Caco-2 (cell line): ENCODE results near the gene KLHL17. TPM values are rescaled to one million over a fixed set of nuclear protein-coding genes. Genes with fewer than 3 reads are reported as not detected.

Experiments
- BruUV-seq: library from RNA; stranded (reverse); fragments of 400-500 nt; replicated peaks from 2 replicates; lab custom pipeline; 2021; lab: Mats Ljungman, UMichigan
- CTCF ChIA-PET: fragments of 300-600 bp; sonication (Branson Sonifier 250); formaldehyde crosslinking; loops from one replicate; lab custom pipeline; 2022; ENCODE audit warnings: antibody characterized with exemption; lab: Charles Lee
- POLR2A ChIA-PET: fragments of 300-600 bp; sonication (Branson Sonifier 250); formaldehyde crosslinking; loops from one replicate; lab custom pipeline; 2022; ENCODE audit warnings: antibody characterized with exemption; lab: Charles Lee
- DNase-seq, 2 experiments: peaks; one replicate each; pipeline versions ENCODE4 v3.0.0 to v3.0.0-alpha.2; 2020 to 2022
- H3K27me3 ChIP-seq: replicated peaks from 2 replicates; pipeline ENCODE4 v1.6.0; 2011; ENCODE audit warnings: low read length; ENCODE audit not compliant: control insufficient read depth, insufficient read depth
- H3K36me3 ChIP-seq: 2 replicates; pipeline ENCODE4 v1.5.1; 2011; ENCODE audit warnings: low read length; ENCODE audit not compliant: control insufficient read depth, insufficient read depth
- H3K4me1 ChIP-seq: fragments of 250-450 bp; sonication (Bioruptor Pico); 2 replicates; pipeline ENCODE4 v1.5.1; 2020; ENCODE audit warnings: mild to moderate bottlenecking
- H3K4me3 ChIP-seq: 2 replicates; pipeline ENCODE4 v1.5.1; 2011; ENCODE audit warnings: low read depth, mild to moderate bottlenecking, control low read depth, low read length
- H3K9me3 ChIP-seq: fragments of 250-450 bp; sonication (Bioruptor Pico); 2 replicates; pipeline ENCODE4 v1.5.1; 2020; ENCODE audit warnings: mild to moderate bottlenecking, moderate library complexity
- H3K27ac Mint-ChIP-seq: one replicate; pipeline ENCODE4 v1.8.0; 2022; ENCODE audit warnings: mixed read lengths; ENCODE audit not compliant: unreplicated experiment
- H3K27me3 Mint-ChIP-seq: one replicate; pipeline ENCODE4 v1.8.0; 2022; ENCODE audit warnings: mixed read lengths; ENCODE audit not compliant: insufficient read depth, unreplicated experiment
- H3K36me3 Mint-ChIP-seq: one replicate; pipeline ENCODE4 v1.8.0; 2022; ENCODE audit warnings: mild to moderate bottlenecking, mixed read lengths; ENCODE audit not compliant: insufficient read depth, unreplicated experiment
- H3K4me1 Mint-ChIP-seq: one replicate; pipeline ENCODE4 v1.8.0; 2022; ENCODE audit warnings: low read depth, mixed read lengths; ENCODE audit not compliant: unreplicated experiment
- H3K4me3 Mint-ChIP-seq: one replicate; pipeline ENCODE4 v1.8.0; 2022; ENCODE audit warnings: mild to moderate bottlenecking, moderate library complexity, mixed read lengths; ENCODE audit not compliant: unreplicated experiment
- H3K9me3 Mint-ChIP-seq: one replicate; pipeline ENCODE4 v1.8.0; 2022; ENCODE audit warnings: mixed read lengths; ENCODE audit not compliant: unreplicated experiment
- CTCF ChIP-seq, 2 experiments: fragments of 200-600 bp in 1 of 2; IDR thresholded peaks; 1 replicate in 1 of 2; 2 replicates in 1 of 2; pipeline versions ENCODE4 v1.5.1 to v1.8.0; 2011 to 2022; ENCODE audit warnings: antibody characterized with exemption in 1 of 2, control low read depth in 1 of 2, inconsistent platforms in 1 of 2, low read depth in 1 of 2, low read length in 1 of 2, mild to moderate bottlenecking in 1 of 2, moderate library complexity in 1 of 2; ENCODE audit not compliant: insufficient read depth in 1 of 2, severe bottlenecking in 1 of 2, unreplicated experiment in 1 of 2
- intact Hi-C: fragments of 100-400 bp; cut with micrococcal nuclease; formaldehyde crosslinking; loops from one replicate; pipeline ENCODE4 v1.10.0; 2022; ENCODE audit not compliant: unreplicated experiment
- total RNA-seq: library from RNA; stranded (reverse); gene quantifications from 2 replicates; pipeline ENCODE4 v1.2.3, GENCODE V29; 2022

The KLHL17 gene
- total RNA-seq, 1 experiment from 2014 or later, result 33.1 TPM

GRCh38 chr1:947958-948357 lies 12.4 kb upstream of the KLHL17 start:
- POLR2A ChIA-PET, result no interaction called here
- Mint-ChIP-seq H3K4me3 (no peak overlapping the region), H3K36me3 (peaks cover 46% of the 10 kb centered on the region), H3K27ac (no peak overlapping the region), H3K27me3 (no peaks in the 10 kb centered on the region), H3K9me3 (no peaks in the 10 kb centered on the region), H3K4me1 (no peaks in the 10 kb centered on the region)
- intact Hi-C loops, result no loop called here
- no peak for TF ChIP-seq CTCF (IDR thresholded peaks at IDR 0.05; ENCODE audit: insufficient read depth in 1 of 2, low read depth in 1 of 2, low read length in 1 of 2, severe bottlenecking in 1 of 2, unreplicated experiment in 1 of 2)
- BruUV-seq, result no TSS peak
- Histone ChIP-seq H3K27me3 (no peaks in the 10 kb centered on the region), H3K9me3 (no peaks in the 10 kb centered on the region), H3K4me1 (peaks cover 2% of the 10 kb centered on the region; the same call in 1 of the 2 replicates), H3K36me3 (no peaks in the 10 kb centered on the region; the same call in none of the 2 replicates), H3K4me3 (no peak overlapping the region)
- CTCF ChIA-PET, result no interaction called here
- no peak for DNase-seq

DNA sequence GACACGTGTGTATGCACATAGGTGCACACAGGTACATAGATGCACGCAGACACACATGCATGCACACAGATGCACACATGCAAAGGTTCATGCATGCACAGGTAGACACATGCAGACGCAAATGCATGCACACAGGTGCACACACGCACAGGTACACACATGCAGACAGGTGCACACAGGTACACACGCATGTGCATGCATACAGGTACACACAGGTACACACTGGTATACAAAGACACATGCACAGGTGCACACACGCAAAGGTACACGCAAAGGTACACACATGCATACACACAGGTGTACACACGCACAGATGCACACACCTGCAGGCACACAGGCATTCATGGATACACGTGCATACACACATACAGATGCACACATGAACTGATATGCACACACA lies 10.1 kb upstream of the KLHL17 start:
- no peaks in the 10 kb centered on the region for H3K4me1 Mint-ChIP-seq
- H3K9me3 Mint-ChIP-seq, result no peaks in the 10 kb centered on the region
- CTCF ChIA-PET, result no interaction called here
- Histone ChIP-seq H3K9me3 (no peaks in the 10 kb centered on the region), H3K36me3 (no peaks in the 10 kb centered on the region; the same call in none of the 2 replicates), H3K4me3 (no peak overlapping the region), H3K4me1 (no peaks in the 10 kb centered on the region), H3K27me3 (no peaks in the 10 kb centered on the region)
- peaks cover 43% of the 10 kb centered on the region for H3K36me3 Mint-ChIP-seq
- intact Hi-C loops, result no loop called here
- H3K27ac Mint-ChIP-seq, result no peak overlapping the region
- no peak for TF ChIP-seq CTCF (IDR thresholded peaks at IDR 0.05; ENCODE audit: insufficient read depth in 1 of 2, low read depth in 1 of 2, low read length in 1 of 2, severe bottlenecking in 1 of 2, unreplicated experiment in 1 of 2)
- no peak for DNase-seq
- no peaks in the 10 kb centered on the region for H3K27me3 Mint-ChIP-seq
- H3K4me3 Mint-ChIP-seq, result no peak overlapping the region
- POLR2A ChIA-PET, result no interaction called here
- no TSS peak for BruUV-seq

GRCh38 chr1:950881-951280 lies 9.5 kb upstream of the KLHL17 start:
- DNase-seq, result no peak
- Mint-ChIP-seq H3K27me3 (no peaks in the 10 kb centered on the region), H3K27ac (no peak overlapping the region), H3K4me1 (no peaks in the 10 kb centered on the region), H3K4me3 (no peak overlapping the region), H3K36me3 (peaks cover 41% of the 10 kb centered on the region), H3K9me3 (no peaks in the 10 kb centered on the region)
- ChIA-PET CTCF (no interaction called here), POLR2A (no interaction called here)
- no peak for TF ChIP-seq CTCF (IDR thresholded peaks at IDR 0.05; ENCODE audit: insufficient read depth in 1 of 2, low read depth in 1 of 2, low read length in 1 of 2, severe bottlenecking in 1 of 2, unreplicated experiment in 1 of 2)
- H3K4me3 ChIP-seq, result no peak overlapping the region
- H3K9me3 ChIP-seq, result no peaks in the 10 kb centered on the region
- no TSS peak for BruUV-seq
- no peaks in the 10 kb centered on the region for H3K4me1 ChIP-seq
- H3K27me3 ChIP-seq, result no peaks in the 10 kb centered on the region
- intact Hi-C loops, result no loop called here
- no peaks in the 10 kb centered on the region; the same call in none of the 2 replicates for H3K36me3 ChIP-seq
